AG04450 (cell line): ENCODE data around the gene ARPP19. TPM values are rescaled to one million over a fixed set of nuclear protein-coding genes. Genes with fewer than 3 reads are reported as not detected.

Experiments used
- CTCF ChIA-PET: fragments of 300-600, 350-600 bp; formaldehyde crosslinking; extraction: SDS; loops from one replicate; lab custom pipeline; 2022; ENCODE audit warnings: antibody characterized with exemption, inconsistent platforms; lab: Charles Lee
- POLR2A ChIA-PET: fragments of 350-600 bp; formaldehyde crosslinking; extraction: SDS; loops from one replicate; lab custom pipeline; 2021; ENCODE audit warnings: antibody characterized with exemption, inconsistent platforms; lab: Yijun Ruan, JAX
- DNase-seq: peaks from one replicate; pipeline ENCODE4 v3.0.0-alpha.2; 2011; ENCODE audit warnings: low read depth, low spot score
- H3K27ac ChIP-seq: one replicate; pipeline ENCODE4 v1.5.1; 2012; ENCODE audit warnings: low read depth, low read length, control low read depth
- H3K27me3 ChIP-seq: one replicate; pipeline ENCODE4 v1.6.0; 2012; ENCODE audit warnings: low read length; ENCODE audit not compliant: control insufficient read depth, insufficient read depth
- H3K4me3 ChIP-seq: 2 replicates; pipeline ENCODE4 v1.5.1; 2011; ENCODE audit warnings: mild to moderate bottlenecking, low read depth, low read length, control low read depth
- H3K9me3 ChIP-seq: 2 replicates; pipeline ENCODE4 v1.5.1; 2012; ENCODE audit warnings: low read length; ENCODE audit not compliant: control insufficient read depth, insufficient read depth
- CTCF ChIP-seq: IDR thresholded peaks from 2 replicates; pipeline ENCODE4 v1.5.1; 2011; ENCODE audit warnings: low read depth, low read length, control low read depth, inconsistent platforms
- polyA plus RNA-seq: library from polyadenylated mRNA; depleted of rRNA; stranded (reverse); fragments of >200 nt; gene quantifications from 2 replicates; pipeline ENCODE4 v1.2.3, GENCODE V29; 2011

Gene ARPP19
- polyA plus RNA-seq, 1 experiment = 86.3 TPM

- Histone ChIP-seq H3K27ac (no peak overlapping the region), H3K27me3 (no peaks in the 10 kb centered on the region), H3K4me3 (no peak overlapping the region), H3K9me3 (no peaks in the 10 kb centered on the region)
- no peak for TF ChIP-seq CTCF
- POLR2A ChIA-PET = no interaction called here
- no peak for DNase-seq
- CTCF ChIA-PET = no interaction called here
Measured at GRCh38 chr15:52506549-52506948, 62.3 kb downstream of the ARPP19 start.

DNA sequence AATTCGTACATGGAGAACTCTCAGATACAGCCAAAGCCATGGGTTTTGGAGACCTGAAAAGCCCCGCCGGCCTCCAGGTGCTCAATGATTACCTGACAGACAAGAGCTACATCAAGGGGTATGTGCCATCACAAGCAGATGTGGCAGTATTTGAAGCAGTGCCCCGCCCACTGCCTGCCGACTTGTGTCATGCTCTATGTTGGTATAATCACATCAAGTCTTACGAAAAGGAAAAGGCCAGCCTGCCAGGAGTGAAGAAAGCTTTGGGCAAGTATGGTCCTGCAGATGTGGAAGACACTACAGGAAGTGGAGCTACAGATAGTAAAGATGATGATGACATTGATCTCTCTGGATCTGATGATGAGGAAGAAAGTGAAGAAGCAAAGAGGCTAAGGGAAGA is 63.7 kb downstream of the ARPP19 start:
- CTCF ChIA-PET = interaction anchor here (0.7 kb wide), 1 partner anchor 35 kb away, joined by 4 read pairs; no protein-coding TSS in a partner anchor
- Histone ChIP-seq H3K4me3 (no peak overlapping the region), H3K27ac (no peak overlapping the region), H3K9me3 (no peaks in the 10 kb centered on the region), H3K27me3 (no peaks in the 10 kb centered on the region)
- DNase-seq = no peak
- POLR2A ChIA-PET = no interaction called here
- no peak for TF ChIP-seq CTCF

- Histone ChIP-seq H3K27ac (no peak overlapping the region), H3K27me3 (no peaks in the 10 kb centered on the region), H3K9me3 (no peaks in the 10 kb centered on the region), H3K4me3 (no peak overlapping the region)
- TF ChIP-seq CTCF = no peak
- ChIA-PET CTCF (interaction anchor here (0.6 kb wide), 1 partner anchor 40 kb away, joined by 3 read pairs; no protein-coding TSS in a partner anchor), POLR2A (interaction anchor here (0.8 kb wide), 1 partner anchor 49 kb away, joined by 6 read pairs; no protein-coding TSS in a partner anchor)
- DNase-seq = no peak
Measured at GRCh38 chr15:52503788-52504496, 64.9 kb downstream of the ARPP19 start.

DNA sequence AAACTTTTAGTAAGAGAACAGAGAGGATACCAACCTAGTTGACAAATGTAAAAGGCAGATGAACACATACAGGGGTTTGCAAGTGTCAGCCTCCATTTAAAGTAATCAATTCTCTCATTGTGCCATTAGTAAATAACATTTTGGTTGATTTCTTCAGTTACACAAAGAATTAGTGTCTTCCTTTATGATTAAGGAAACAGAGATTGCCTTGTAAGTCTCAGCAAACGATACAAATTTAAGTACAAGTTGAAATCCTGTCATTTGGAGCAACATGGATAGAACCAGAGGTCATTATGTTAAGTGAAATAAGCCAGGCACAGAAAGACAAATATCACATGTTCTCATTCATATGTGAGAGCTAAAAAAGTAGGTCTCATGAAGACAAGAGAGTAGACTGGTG is 66.2 kb downstream of the ARPP19 start:
- Histone ChIP-seq H3K27ac (no peak overlapping the region), H3K27me3 (no peaks in the 10 kb centered on the region), H3K4me3 (no peak overlapping the region), H3K9me3 (no peaks in the 10 kb centered on the region)
- ChIA-PET POLR2A (no interaction called here), CTCF (no interaction called here)
- TF ChIP-seq CTCF = no peak
- no peak for DNase-seq

DNA sequence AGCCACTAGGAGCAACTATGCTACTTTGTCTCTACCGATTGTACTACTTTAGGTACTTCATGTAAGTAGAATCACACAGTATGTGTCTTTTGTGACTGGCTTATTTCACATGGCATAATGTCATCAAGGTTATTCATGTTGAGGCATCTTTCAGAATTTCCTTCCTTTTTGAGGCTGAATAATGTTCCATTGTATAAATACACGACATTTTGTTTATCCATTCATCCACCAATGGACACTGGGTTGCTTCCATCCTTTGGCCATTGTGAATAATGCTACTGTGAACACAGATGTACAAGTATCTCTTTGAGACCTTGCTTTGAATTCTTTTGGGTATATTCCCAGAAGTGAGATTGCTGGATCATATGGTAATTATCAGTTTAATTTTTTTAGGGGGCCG is 69.3 kb downstream of the ARPP19 start:
- no peak for DNase-seq
- ChIA-PET POLR2A (no interaction called here), CTCF (no interaction called here)
- no peaks in the 10 kb centered on the region for H3K27me3 ChIP-seq
- H3K27ac ChIP-seq = no peak overlapping the region
- no peaks in the 10 kb centered on the region for H3K9me3 ChIP-seq
- H3K4me3 ChIP-seq = no peak overlapping the region
- TF ChIP-seq CTCF = no peak
